NB4 (cell line): Measurements from ENCODE around the gene CPED1.

Experiments used
- MAX ChIP-seq: IDR thresholded peaks from 2 replicates; pipeline ENCODE4 v1.6.1; 2011; ENCODE audit warnings: low read depth, low read length
- MYC ChIP-seq: IDR thresholded peaks from 2 replicates; pipeline ENCODE4 v1.6.1; 2011; ENCODE audit warnings: low read depth, low read length
- POLR2A ChIP-seq: IDR thresholded peaks from 2 replicates; pipeline ENCODE4 v1.6.1; 2011; ENCODE audit warnings: mild to moderate bottlenecking; ENCODE audit not compliant: insufficient read length; ENCODE audit errors: extremely low read depth
- TF ChIP-seq, protein P1 (sequence below): IDR thresholded peaks from one replicate; pipeline ENCODE4 v1.5.1; 2012; ENCODE audit warnings: low read depth, low read length

DNA sequence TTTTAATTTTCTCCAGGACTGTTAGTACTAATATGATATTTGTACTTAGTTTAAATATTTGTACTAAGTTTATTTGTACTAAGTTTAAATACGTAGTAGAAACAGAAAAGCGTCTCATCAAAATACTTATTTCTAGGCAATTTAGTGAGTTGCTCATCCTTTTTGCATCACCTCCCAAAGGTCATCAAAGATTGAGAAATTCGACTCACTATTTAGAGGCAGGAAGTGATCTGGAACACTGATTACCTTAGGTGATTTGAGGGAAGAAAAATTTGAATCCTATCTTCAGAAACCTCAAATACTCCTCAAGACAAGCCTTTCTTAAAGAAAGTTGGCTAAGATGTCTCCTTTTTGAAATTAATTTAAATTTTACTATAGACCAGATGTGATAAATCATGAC, 354.8 kb downstream of the CPED1 start:
- TF ChIP-seq, protein P1, sequence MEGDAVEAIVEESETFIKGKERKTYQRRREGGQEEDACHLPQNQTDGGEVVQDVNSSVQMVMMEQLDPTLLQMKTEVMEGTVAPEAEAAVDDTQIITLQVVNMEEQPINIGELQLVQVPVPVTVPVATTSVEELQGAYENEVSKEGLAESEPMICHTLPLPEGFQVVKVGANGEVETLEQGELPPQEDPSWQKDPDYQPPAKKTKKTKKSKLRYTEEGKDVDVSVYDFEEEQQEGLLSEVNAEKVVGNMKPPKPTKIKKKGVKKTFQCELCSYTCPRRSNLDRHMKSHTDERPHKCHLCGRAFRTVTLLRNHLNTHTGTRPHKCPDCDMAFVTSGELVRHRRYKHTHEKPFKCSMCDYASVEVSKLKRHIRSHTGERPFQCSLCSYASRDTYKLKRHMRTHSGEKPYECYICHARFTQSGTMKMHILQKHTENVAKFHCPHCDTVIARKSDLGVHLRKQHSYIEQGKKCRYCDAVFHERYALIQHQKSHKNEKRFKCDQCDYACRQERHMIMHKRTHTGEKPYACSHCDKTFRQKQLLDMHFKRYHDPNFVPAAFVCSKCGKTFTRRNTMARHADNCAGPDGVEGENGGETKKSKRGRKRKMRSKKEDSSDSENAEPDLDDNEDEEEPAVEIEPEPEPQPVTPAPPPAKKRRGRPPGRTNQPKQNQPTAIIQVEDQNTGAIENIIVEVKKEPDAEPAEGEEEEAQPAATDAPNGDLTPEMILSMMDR, result no peak
- no peak for TF ChIP-seq POLR2A
- no peak for TF ChIP-seq MAX
- TF ChIP-seq MYC, result no peak
